ENCODE data around the gene NOM1.

Gene NOM1

DNA sequence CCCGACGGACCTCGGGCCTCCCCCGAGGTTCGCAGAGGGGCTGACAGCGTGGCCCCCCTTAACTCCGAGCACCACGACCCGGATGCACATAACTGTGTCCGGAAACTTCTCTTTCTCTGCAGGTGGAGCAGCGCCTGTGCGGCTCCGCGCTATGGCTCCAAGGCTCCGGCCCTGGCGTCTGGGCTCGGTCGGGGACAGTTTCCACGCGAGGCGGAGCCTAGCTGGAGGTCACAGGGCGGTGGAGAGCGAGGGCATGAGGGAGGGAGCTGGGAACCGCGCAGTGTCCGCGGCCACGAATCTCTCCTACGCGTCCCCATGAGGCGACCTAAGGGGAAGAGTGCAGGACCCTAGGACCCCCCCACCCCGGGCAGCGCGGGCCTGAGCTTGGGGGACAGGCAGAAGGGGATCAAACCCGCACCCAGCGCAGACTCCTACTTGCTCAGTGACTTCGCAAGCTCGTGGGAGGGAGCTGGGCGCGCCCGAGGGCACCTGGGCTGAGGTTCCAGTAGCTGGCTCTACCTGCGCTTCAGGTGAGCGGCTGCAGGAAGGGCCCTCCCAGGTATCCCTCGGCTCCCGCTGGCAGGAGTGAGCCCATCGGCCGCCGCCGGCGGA is 69.6 kb downstream of the NOM1 start:
- Histone ChIP-seq H2AFZ (ENCODE audit: low read depth, low read length) (no peak overlapping the region), H3K27me3 (ENCODE audit: insufficient read depth, low read length, poor library complexity) (peaks cover 3% of the 10 kb centered on the region), H3K9me3 (ENCODE audit: insufficient read depth, low read length, severe bottlenecking) (no peaks in the 10 kb centered on the region), H3K27ac (ENCODE audit: low read length) (no peak overlapping the region), H4K20me1 (ENCODE audit: insufficient read depth, low read length) (no peaks in the 10 kb centered on the region), H3K36me3 (ENCODE audit: insufficient read depth, low read length) (no peaks in the 10 kb centered on the region), H3K79me2 (ENCODE audit: insufficient read depth, low read length) (no peaks in the 10 kb centered on the region), H3K4me2 (ENCODE audit: insufficient read depth, low read length) (no peak overlapping the region), H3K4me3 (ENCODE audit: low read depth in 1 of 2, low read length in 2 of 2) (no peak overlapping the region), H3K4me1 (ENCODE audit: insufficient read depth, low read length) (no peaks in the 10 kb centered on the region), H3K9ac (ENCODE audit: low read depth, low read length) (no peak overlapping the region)
- DNase-seq (no peak), ATAC-seq (ENCODE audit: insufficient read depth, low read depth) (no peak)
- no peak for TF ChIP-seq EZH2 (IDR thresholded peaks at IDR 0.05; ENCODE audit: borderline replicate concordance, low read depth, low read length, severe bottlenecking)
- TF ChIP-seq, protein P1, sequence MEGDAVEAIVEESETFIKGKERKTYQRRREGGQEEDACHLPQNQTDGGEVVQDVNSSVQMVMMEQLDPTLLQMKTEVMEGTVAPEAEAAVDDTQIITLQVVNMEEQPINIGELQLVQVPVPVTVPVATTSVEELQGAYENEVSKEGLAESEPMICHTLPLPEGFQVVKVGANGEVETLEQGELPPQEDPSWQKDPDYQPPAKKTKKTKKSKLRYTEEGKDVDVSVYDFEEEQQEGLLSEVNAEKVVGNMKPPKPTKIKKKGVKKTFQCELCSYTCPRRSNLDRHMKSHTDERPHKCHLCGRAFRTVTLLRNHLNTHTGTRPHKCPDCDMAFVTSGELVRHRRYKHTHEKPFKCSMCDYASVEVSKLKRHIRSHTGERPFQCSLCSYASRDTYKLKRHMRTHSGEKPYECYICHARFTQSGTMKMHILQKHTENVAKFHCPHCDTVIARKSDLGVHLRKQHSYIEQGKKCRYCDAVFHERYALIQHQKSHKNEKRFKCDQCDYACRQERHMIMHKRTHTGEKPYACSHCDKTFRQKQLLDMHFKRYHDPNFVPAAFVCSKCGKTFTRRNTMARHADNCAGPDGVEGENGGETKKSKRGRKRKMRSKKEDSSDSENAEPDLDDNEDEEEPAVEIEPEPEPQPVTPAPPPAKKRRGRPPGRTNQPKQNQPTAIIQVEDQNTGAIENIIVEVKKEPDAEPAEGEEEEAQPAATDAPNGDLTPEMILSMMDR (IDR thresholded peaks at IDR 0.05; ENCODE audit: borderline replicate concordance, extremely low read depth, low read length, poor library complexity, severe bottlenecking): no peak

DNA sequence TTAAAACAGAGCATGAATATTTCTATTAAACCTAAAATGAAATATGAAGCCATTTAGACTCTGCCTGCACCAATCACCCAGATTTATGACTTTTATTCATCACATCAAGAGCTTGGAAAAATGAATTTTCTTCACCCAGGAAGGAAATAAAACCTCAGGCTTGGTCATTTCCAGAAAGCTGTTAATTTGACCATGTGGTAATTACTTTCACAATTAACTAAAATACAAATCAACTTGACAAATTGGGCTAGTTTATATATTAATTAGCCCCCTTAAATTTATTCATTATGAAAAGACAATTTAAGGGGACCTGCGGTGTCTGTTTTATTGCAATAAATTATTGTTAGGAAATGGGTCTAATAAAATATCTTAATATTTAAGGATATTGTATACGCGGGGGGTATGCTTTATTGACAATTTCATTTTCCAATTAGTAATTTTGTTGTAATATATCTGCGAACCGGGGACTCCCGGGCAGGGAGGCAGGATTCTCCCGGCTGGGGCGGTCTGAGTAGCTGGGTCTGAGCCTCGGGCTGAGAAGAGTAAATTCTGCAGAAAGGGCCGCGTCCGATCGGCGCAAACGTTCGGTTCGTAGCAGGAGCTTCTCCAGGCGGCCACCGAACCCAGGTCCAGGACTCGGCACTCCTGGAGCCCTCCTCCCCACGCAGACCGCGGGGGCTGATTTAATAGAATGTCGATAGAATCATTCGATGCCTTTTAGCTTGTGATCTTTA is 70.4 kb downstream of the NOM1 start:
- H3K27ac ChIP-seq (ENCODE audit: low read length): no peak overlapping the region
- no peaks in the 10 kb centered on the region for H3K4me1 ChIP-seq (ENCODE audit: insufficient read depth, low read length)
- H3K4me2 ChIP-seq (ENCODE audit: insufficient read depth, low read length): no peak overlapping the region
- H4K20me1 ChIP-seq (ENCODE audit: insufficient read depth, low read length): no peaks in the 10 kb centered on the region
- H3K4me3 ChIP-seq (ENCODE audit: low read depth in 1 of 2, low read length in 2 of 2): no peak overlapping the region
- H3K27me3 ChIP-seq (ENCODE audit: insufficient read depth, low read length, poor library complexity): peaks cover 3% of the 10 kb centered on the region
- no peak overlapping the region for H2AFZ ChIP-seq (ENCODE audit: low read depth, low read length)
- no peak for ATAC-seq (ENCODE audit: insufficient read depth, low read depth)
- no peak overlapping the region for H3K9ac ChIP-seq (ENCODE audit: low read depth, low read length)
- TF ChIP-seq EZH2 (IDR thresholded peaks at IDR 0.05; ENCODE audit: borderline replicate concordance, low read depth, low read length, severe bottlenecking): no peak
- TF ChIP-seq, protein P1 (IDR thresholded peaks at IDR 0.05; ENCODE audit: borderline replicate concordance, extremely low read depth, low read length, poor library complexity, severe bottlenecking): no peak
- no peaks in the 10 kb centered on the region for H3K36me3 ChIP-seq (ENCODE audit: insufficient read depth, low read length)
- no peak for DNase-seq
- H3K79me2 ChIP-seq (ENCODE audit: insufficient read depth, low read length): no peaks in the 10 kb centered on the region
- no peaks in the 10 kb centered on the region for H3K9me3 ChIP-seq (ENCODE audit: insufficient read depth, low read length, severe bottlenecking)

DNA sequence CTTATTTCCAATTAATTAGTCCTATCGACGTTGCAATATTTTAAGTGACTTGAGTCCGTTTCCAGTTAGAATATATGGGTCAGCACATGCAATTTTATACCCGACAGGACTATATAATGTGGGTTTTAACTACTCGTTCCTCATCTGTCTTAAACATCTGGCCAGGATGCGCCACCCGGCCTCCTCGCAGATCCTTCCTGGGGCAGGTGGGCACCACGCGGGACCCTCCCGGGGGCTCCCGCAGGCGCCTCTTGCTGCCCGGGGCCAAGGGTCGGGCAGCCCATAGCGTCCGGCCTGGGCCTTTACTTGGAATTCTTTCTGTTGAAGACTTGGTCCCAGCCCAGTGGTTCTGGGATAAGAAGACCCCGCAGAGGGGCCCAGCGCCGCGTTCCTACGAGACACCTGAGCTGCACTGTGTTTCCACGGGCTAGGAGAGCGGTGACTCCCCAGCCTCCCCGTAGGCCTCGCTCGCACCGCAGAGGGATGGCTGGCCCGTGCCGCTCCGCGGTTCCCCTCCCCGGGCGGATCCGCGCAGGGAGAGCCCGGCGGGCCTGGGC is 71.1 kb downstream of the NOM1 start:
- H3K27me3 ChIP-seq (ENCODE audit: insufficient read depth, low read length, poor library complexity): peaks cover 6% of the 10 kb centered on the region
- no peaks in the 10 kb centered on the region for H3K4me1 ChIP-seq (ENCODE audit: insufficient read depth, low read length)
- H3K4me3 ChIP-seq (ENCODE audit: low read depth in 1 of 2, low read length in 2 of 2): no peak overlapping the region
- no peaks in the 10 kb centered on the region for H4K20me1 ChIP-seq (ENCODE audit: insufficient read depth, low read length)
- TF ChIP-seq EZH2 (IDR thresholded peaks at IDR 0.05; ENCODE audit: borderline replicate concordance, low read depth, low read length, severe bottlenecking): no peak
- TF ChIP-seq, protein P1 (IDR thresholded peaks at IDR 0.05; ENCODE audit: borderline replicate concordance, extremely low read depth, low read length, poor library complexity, severe bottlenecking): no peak
- no peaks in the 10 kb centered on the region for H3K79me2 ChIP-seq (ENCODE audit: insufficient read depth, low read length)
- H3K4me2 ChIP-seq (ENCODE audit: insufficient read depth, low read length): no peak overlapping the region
- H2AFZ ChIP-seq (ENCODE audit: low read depth, low read length): no peak overlapping the region
- no peak overlapping the region for H3K9ac ChIP-seq (ENCODE audit: low read depth, low read length)
- H3K9me3 ChIP-seq (ENCODE audit: insufficient read depth, low read length, severe bottlenecking): no peaks in the 10 kb centered on the region
- DNase-seq (no peak), ATAC-seq (ENCODE audit: insufficient read depth, low read depth) (no peak)
- no peak overlapping the region for H3K27ac ChIP-seq (ENCODE audit: low read length)
- H3K36me3 ChIP-seq (ENCODE audit: insufficient read depth, low read length): no peaks in the 10 kb centered on the region
